Measurements from ENCODE around the gene APLP2.
"Not testable (repeated sequence)": the region's sequence is repeated elsewhere in the genome, so short reads cannot be mapped to it uniquely, and the experiment has no call there.

The APLP2 gene

GRCh38 chr11:130191896-130192295, 122.2 kb downstream of the APLP2 start:
- no peak for TF ChIP-seq CTCF (IDR thresholded peaks at IDR 0.05)
- TF ChIP-seq ZFX (IDR thresholded peaks at IDR 0.05; ENCODE audit: borderline replicate concordance) = no peak
- H3K27ac ChIP-seq = no peak overlapping the region

GRCh38 chr11:130192845-130193267, 123.2 kb downstream of the APLP2 start:
- no peak for TF ChIP-seq CTCF (IDR thresholded peaks at IDR 0.05)
- TF ChIP-seq ZFX (IDR thresholded peaks at IDR 0.05; ENCODE audit: borderline replicate concordance) = no peak

GRCh38 chr11:130193551-130193950, 123.9 kb downstream of the APLP2 start:
- not testable (repeated sequence) for H3K27ac ChIP-seq

More at GRCh38 chr11:130192845-130193267, 123.2 kb downstream of the APLP2 start:
- H3K27ac ChIP-seq = no peak overlapping the region
